Embryonic facial prominence (tissue), 1 donor: ENCODE measurements around the gene ZNF500.
"Not testable (repeated sequence)": the region's sequence is repeated elsewhere in the genome, so short reads cannot be mapped to it uniquely, and the experiment has no call there.

ENCODE experiments used
- DNase-seq: peaks from one replicate; pipeline ENCODE4 v3.0.0-alpha.2; 2016; ENCODE audit errors: extremely low spot score

Gene ZNF500

GRCh38 chr16:4796982-4797804, 30.2 kb upstream of the ZNF500 start:
- DNase-seq: no peak

GRCh38 chr16:4795828-4796572, 29.0 kb upstream of the ZNF500 start:
- no peak for DNase-seq

- no peak for DNase-seq
These were observed 28.3 kb upstream of the ZNF500 start, which contains the start of gene SMIM22 for GRCh38 chr16:4795181-4795827. Gene SMIM22 (plus strand): TSS chr16:4795369. CDS start chr16:4795735, 366 bp downstream.

DNA sequence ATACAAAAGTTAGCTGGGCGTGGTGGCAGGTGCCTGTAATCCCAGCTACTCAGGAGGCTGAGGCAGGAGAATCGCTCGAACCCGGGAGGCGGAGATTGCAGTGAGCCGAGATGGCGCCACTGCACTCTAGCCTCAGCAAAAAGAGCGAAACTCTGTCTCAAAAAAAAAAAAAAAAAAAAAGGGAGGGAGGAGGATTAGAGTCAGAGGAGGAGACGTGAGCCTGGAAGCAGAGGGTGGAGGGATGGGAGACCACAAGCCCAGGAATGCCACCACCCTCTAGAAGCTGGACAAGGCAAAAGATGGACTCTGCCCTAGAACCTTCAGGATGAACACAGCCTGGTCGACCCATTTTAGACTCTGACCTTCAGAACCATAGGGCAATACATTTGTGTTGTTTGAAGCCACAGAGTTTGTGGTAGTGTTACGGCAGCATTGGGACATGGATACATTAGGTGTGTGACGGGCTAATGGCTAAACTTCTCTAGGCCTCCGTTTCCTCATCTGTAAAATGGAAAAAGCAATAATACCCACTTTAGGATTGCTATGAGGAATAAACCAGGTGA, 26.1 kb upstream of the ZNF500 start:
- DNase-seq: no peak

GRCh38 chr16:4790871-4791270, 23.9 kb upstream of the ZNF500 start:
- DNase-seq: no peak

GRCh38 chr16:4790261-4790660, 23.3 kb upstream of the ZNF500 start:
- DNase-seq: no peak

GRCh38 chr16:4788910-4789309, 21.9 kb upstream of the ZNF500 start:
- DNase-seq: no peak

DNA sequence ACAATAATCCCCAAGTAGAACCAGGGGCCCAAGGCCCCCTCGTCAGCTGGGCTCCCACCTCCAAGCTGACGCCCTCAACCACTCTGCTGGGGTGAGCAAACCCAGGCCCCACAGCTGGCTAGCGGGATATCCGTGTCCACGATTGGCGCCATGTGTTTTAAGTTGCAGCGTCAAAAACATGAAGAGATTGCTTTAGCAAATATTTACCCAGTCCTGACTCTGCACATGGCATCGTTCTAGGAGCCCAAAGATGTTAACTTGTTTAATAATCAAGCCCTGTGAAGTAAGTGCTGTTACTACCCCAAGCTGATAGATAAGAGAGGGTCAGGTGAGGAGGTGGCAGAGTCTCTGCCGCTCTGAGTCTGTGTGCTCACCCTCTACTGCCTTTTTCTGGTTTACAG, 21.5 kb upstream of the ZNF500 start:
- no peak for DNase-seq

DNA sequence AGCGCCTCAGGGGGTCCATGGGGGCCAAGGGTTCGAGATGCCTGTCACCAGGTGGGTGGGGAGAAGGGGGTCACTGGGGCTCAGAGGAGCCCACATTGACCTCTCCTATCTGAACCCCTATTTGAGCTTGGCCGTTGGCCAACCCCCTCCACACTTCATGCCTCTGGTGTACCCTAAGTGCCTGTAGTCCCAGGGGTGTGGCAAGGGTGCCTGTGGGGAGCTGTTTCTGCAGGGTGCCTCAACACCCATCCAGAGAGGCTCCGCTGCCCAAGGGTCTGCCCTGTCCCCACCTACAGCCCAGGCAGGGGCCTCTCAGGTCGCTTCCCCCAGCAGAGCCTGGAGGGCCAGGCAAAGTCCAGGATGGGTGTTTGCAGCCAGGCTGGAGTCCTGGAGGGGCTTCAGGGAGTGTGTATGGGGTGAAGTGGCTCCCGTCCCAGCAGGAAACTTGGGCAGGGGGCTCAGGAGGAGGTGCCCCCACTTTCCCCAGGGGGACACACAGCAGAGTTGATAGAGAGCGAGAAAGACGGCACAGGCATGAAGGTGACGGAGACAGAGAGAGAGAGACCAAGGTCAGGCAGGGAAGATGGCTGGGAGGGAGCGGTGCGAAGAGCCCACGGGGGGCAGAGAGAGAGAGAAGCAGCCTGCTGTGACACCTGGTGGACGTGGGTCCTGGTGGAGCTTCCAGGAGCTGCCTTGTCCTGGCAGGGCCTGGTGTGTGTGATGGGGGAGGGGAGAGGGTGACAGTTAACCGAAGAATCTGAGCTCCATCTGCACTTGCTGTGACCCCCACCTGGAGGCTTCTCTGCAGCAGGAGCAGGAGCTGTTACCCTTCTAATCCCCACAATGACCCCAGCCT, 20.9 kb upstream of the ZNF500 start, which contains the start of gene SEPTIN12:
SEPTIN12 (minus strand) TSS at position 719 of the 856 bp plus-strand sequence; CDS start at position 19, 700 bp downstream.
- DNase-seq: no peak

DNA sequence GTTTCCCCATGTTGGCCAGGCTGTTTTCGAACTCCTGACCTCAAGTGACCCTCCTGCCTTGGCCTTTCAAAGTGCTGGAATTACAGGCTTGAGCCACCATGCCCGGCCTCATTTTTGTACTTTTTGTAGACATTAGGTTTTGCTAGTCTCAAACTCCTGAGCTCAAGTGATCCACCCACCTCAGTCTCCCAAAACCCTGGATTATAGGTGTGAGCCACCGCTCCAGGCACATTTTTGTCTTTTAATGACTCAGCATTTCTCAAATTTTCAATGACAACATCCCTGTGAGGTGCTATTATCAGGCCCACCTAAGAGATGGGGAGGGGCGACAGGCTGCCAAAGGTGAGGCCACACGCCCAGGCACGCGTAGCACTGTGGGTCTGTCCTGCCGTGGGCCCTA, 20.1 kb upstream of the ZNF500 start:
- DNase-seq: no peak

DNA sequence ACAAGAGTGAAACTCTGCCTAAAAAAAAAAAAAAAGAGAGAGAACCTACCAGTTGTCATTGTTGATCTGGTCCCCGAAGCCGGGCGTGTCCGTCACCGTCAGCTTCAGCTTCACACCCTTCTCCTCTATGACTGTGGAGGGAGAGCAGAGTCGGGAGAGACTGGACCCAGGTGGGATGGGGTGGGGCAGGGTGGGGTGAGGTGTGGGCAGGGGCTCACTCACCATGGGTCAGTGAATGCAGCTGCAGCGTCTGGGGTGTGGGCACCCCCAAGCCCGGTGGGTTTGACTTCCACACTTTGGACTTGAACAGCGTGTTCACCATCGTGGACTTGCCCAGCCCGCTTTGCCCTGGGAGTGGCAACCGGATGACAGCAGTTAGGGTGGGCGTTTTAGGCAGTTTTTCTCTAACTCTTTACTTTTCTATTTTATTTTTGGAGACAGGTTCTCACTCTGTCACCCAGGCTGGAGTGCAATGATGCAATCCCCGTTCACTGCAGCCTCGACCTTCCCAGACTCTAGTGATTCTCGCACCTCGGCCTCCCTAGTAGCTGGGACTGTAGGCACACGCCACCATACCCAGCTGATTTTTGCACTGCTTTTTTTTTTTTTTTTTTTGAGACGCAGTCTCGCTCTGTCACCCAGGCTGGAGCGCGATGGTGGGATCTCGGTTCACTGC, 18.9 kb upstream of the ZNF500 start:
- DNase-seq: no peak

DNA sequence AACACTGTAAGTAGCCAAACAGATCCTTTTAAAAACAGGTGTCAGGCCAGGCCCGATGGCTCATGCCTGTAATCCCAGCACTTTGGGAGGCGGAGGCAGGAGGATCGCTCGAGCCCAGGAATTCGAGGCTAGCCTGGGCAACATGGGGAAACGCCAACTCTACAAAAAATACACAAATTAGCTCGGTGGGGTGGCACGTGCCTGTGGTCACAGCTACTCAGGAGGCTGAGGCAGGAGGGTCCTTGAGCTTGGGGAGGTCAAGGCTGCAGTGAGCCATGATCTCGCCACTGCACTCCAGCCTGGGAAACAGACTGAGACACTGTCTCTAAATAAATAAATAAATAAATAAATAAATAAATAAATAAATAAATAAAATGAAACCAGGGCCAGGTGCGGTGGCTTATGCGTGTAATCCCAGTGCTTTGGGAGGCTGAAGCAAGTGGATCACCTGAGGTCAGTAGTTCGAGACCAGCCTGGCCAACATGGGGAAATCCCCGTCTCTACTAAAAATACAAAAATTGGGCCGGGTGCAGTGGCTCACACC, 17.6 kb upstream of the ZNF500 start:
- DNase-seq: not testable (repeated sequence)

DNA sequence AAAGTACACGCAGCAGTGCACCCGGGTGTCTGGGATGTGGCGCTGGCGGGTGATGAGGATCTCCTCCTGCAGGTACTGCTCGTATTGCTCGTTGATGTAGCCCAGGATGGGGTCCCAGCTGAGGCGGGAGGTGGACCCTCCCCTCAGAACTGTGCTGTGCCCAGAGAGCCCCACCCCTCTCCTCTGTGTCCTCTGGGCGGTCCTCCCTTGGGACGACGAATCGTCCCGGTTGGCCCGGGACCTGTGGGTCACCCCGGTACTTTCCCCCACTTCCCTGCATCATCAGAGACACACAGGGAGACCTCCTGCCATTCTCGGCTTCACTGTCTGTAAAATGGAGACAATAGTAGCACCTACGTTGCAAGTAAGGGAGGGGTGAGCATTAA, 17.0 kb upstream of the ZNF500 start:
- no peak for DNase-seq

DNA sequence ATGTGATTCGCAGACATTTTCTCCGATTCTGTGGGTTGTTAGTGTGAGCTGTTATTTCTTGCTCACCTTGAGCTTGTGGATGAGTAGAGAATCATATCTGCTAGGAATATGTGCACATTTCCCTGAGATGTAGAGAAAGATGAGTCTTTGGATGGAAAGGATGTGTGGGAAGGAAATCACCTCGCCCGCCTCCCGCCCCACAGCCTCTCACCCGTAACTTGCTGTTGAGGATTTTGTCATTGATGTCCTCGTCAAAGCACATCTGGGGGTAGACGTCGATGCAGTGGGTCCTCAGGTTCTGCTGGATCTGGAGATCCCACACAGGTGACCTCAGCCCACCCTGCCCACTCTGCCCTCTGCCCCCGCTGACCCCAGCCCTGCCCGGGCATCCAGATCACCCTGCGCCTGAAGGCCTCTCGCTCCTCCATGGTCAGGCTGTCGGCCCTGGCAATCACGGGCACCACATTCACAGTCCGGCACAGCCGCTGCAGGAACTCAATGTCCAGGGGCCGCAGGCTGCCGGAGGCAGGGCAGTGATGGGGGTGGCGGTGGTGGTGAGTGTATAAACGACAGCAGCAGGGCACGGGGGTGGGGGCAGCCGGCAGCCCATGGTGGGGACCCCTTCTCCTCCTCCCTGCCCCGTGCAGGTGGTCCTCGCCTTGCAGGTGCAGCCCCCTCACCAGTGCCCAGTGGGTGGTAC, 16.4 kb upstream of the ZNF500 start:
- DNase-seq: no peak

- no peak for DNase-seq
These were observed 13.3 kb upstream of the ZNF500 start for GRCh38 chr16:4780235-4780634.

- no peak for DNase-seq
These were observed 11.1 kb upstream of the ZNF500 start for GRCh38 chr16:4778050-4778392.

- no peak for DNase-seq
These were observed 10.5 kb upstream of the ZNF500 start for GRCh38 chr16:4777339-4778049.

DNA sequence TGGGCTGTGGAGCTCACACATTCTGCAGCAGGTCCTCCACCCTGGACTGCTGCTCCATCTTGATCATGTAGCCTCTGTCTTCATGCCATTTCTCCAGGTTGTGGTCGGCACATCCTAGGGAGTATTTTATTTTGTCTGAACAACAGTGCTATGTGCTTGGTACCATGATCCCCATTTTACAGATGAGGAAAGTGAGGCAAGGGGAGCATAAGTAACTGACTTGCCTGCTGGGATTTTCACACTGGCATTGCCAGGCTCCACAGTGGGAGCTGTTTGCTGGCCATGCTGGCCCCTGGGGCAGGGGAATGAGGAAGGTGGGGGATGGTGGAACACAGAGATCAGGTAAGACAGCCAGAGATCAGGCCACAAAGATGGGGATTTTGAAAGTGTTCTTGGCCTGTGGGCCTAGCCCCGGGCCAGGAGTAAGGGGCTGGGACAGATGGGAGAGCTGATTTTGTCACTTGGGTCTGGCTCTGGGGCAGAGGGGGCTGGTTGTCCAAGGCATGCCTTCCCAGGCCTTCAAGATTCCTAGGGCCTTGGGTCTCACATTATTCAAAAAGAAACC, 9.3 kb upstream of the ZNF500 start:
- no peak for DNase-seq

DNA sequence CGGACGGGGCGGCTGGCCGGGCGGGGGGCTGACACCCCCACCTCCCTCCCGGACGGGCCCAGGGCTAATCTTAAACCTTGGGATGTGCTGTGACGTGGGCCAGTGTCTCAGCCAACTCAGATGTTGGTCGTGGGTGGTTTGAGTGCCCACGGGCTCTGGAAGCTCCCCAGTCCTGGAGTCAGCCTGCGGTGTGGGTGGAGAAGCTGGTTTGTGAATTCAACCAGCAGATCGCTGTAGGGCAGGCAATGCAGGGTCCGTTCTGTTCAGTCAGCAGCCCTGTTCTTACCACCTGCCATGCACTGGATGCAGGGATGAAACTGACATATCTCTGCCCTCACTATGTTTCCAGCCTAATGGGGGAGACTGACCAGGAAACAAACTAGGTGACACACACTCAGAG, 8.0 kb upstream of the ZNF500 start:
- DNase-seq: no peak
